ENCODE data around the gene NPAS3.

GRCh38 chr14:33668066-33668465, 729.4 kb downstream of the NPAS3 start:
- TF ChIP-seq CTCF (CRISPR knock-in tag; IDR thresholded peaks at IDR 0.05) (no peak), HNRNPLL (IDR thresholded peaks at IDR 0.05; ENCODE audit: low read depth, low read length, poor library complexity, severe bottlenecking) (no peak), MXD3 (CRISPR knock-in tag; IDR thresholded peaks at IDR 0.05) (no peak), ZBTB33 (CRISPR knock-in tag; IDR thresholded peaks at IDR 0.05) (no peak), ZNF138 (CRISPR knock-in tag; IDR thresholded peaks at IDR 0.05; ENCODE audit: low read depth) (no peak), HDAC2 (CRISPR knock-in tag; IDR thresholded peaks at IDR 0.05) (no peak), MXI1 (IDR thresholded peaks at IDR 0.05; ENCODE audit: borderline replicate concordance, low read depth, low read length) (no peak), MAX (IDR thresholded peaks at IDR 0.05) (no peak), RAD21 (CRISPR knock-in tag; IDR thresholded peaks at IDR 0.05) (no peak), CBX1 (IDR thresholded peaks at IDR 0.05; ENCODE audit: low read depth) (no peak), ZNF766 (CRISPR knock-in tag; IDR thresholded peaks at IDR 0.05; ENCODE audit: borderline replicate concordance) (no peak), ARID5B (CRISPR knock-in tag; IDR thresholded peaks at IDR 0.05) (no peak), ZNF703 (CRISPR knock-in tag; IDR thresholded peaks at IDR 0.05; ENCODE audit: borderline replicate concordance) (no peak)

Data from HepG2 (cell line).